Esophagus squamous epithelium (tissue), 4 donors: ENCODE data around the gene KIF14.

Experiments
- POLR2A ChIP-seq, 4 donors: fragments of 450-650 bp; IDR thresholded peaks; one replicate each; pipeline ENCODE4 v1.6.1; 2017; ENCODE audit warnings: antibody characterized with exemption in 4 of 4, mild to moderate bottlenecking in 4 of 4, moderate library complexity in 3 of 4
- TF ChIP-seq, protein P1 (sequence below), 6 experiments: fragments of 450-650 bp in 4 of 6; fragments of 200-600 bp in 2 of 6; sonication (generic) in 2 of 6; IDR thresholded peaks; one replicate each; pipeline ENCODE4 v1.5.1; 2016 to 2019; ENCODE audit warnings: antibody characterized with exemption in 6 of 6, mild to moderate bottlenecking in 4 of 6, moderate library complexity in 4 of 6

DNA sequence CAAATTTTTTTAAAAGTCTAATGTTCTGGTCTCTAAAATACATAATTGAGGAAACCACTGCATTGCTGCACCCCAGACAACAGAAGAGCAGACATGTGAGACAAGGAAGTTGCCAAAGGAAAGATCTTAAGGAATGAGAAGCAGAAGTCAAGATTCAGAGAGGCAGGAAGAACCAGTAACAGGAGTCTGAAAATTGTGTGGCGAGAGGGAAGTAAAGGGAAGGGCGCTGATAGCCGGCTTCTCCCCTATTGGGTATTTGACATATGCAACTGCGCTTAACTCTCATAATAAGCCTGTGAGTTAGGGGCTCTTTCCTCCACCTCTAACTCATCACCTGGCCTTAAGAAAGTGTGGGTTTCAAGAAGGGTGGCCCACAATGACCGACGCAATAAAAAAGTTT lies 21.9 kb upstream of the KIF14 start:
- TF ChIP-seq, protein P1, sequence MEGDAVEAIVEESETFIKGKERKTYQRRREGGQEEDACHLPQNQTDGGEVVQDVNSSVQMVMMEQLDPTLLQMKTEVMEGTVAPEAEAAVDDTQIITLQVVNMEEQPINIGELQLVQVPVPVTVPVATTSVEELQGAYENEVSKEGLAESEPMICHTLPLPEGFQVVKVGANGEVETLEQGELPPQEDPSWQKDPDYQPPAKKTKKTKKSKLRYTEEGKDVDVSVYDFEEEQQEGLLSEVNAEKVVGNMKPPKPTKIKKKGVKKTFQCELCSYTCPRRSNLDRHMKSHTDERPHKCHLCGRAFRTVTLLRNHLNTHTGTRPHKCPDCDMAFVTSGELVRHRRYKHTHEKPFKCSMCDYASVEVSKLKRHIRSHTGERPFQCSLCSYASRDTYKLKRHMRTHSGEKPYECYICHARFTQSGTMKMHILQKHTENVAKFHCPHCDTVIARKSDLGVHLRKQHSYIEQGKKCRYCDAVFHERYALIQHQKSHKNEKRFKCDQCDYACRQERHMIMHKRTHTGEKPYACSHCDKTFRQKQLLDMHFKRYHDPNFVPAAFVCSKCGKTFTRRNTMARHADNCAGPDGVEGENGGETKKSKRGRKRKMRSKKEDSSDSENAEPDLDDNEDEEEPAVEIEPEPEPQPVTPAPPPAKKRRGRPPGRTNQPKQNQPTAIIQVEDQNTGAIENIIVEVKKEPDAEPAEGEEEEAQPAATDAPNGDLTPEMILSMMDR (IDR thresholded peaks at IDR 0.05), result no peak
- no peak for TF ChIP-seq POLR2A (IDR thresholded peaks at IDR 0.05)
